ENCODE measurements around the gene PPFIA3.

GRCh38 chr19:49101160-49101559 lies 18.2 kb upstream of the PPFIA3 start:
- TF ChIP-seq POLR2A (IDR thresholded peaks at IDR 0.05) = no peak
- no peak for TF ChIP-seq CTCF (IDR thresholded peaks at IDR 0.05)

All from testis (tissue), 2 donors.